Calu3 (cell line): Measurements from ENCODE around the gene DNER. TPM values are rescaled to one million over a fixed set of nuclear protein-coding genes. Genes with fewer than 3 reads are reported as not detected.
A peak's percentile ranks its signal among the peaks of the same experiment; 100 is the strongest.

ENCODE experiments used
- BruUV-seq: library from RNA; stranded (reverse); fragments of 400-500 nt; replicated peaks from 2 replicates; lab custom pipeline; 2021; lab: Mats Ljungman, UMichigan
- CTCF ChIA-PET: fragments of 300-600 bp; sonication (Branson Sonifier 250); formaldehyde crosslinking; loops from one replicate; lab custom pipeline; 2022; ENCODE audit warnings: antibody characterized with exemption; lab: Charles Lee
- DNase-seq: peaks from one replicate; pipeline ENCODE4 v3.0.0; 2022
- H3K27ac Mint-ChIP-seq: one replicate; pipeline ENCODE4 v1.8.0; 2022; ENCODE audit warnings: mixed read lengths; ENCODE audit not compliant: unreplicated experiment
- H3K27me3 Mint-ChIP-seq: one replicate; pipeline ENCODE4 v1.8.0; 2022; ENCODE audit warnings: mixed read lengths; ENCODE audit not compliant: unreplicated experiment
- H3K36me3 Mint-ChIP-seq: one replicate; pipeline ENCODE4 v1.8.0; 2022; ENCODE audit warnings: mild to moderate bottlenecking, moderate library complexity, mixed read lengths; ENCODE audit not compliant: insufficient read depth, unreplicated experiment
- H3K4me1 Mint-ChIP-seq: one replicate; pipeline ENCODE4 v1.8.0; 2022; ENCODE audit warnings: mild to moderate bottlenecking, low read depth, mixed read lengths; ENCODE audit not compliant: unreplicated experiment
- H3K4me3 Mint-ChIP-seq: one replicate; pipeline ENCODE4 v1.8.0; 2022; ENCODE audit warnings: mild to moderate bottlenecking, low read depth, moderate library complexity, mixed read lengths; ENCODE audit not compliant: unreplicated experiment
- H3K9me3 Mint-ChIP-seq: one replicate; pipeline ENCODE4 v1.8.0; 2022; ENCODE audit warnings: low read depth, mixed read lengths; ENCODE audit not compliant: unreplicated experiment
- intact Hi-C: fragments of 100-400 bp; cut with micrococcal nuclease; formaldehyde crosslinking; loops from one replicate; pipeline ENCODE4 v1.10.0; 2022; ENCODE audit not compliant: unreplicated experiment
- total RNA-seq: library from RNA; stranded (reverse); gene quantifications from 2 replicates; pipeline ENCODE4 v1.2.3, GENCODE V29; 2022
- TF ChIP-seq, protein P1 (sequence below): fragments of 200-600 bp; IDR thresholded peaks from one replicate; pipeline ENCODE4 v1.8.0; 2022; ENCODE audit warnings: antibody characterized with exemption; ENCODE audit not compliant: unreplicated experiment

Gene DNER
- total RNA-seq, 1 experiment from 2014 or later = 1.1 TPM

- no TSS peak for BruUV-seq
- Mint-ChIP-seq H3K27me3 (peaks cover 26% of the 10 kb centered on the region), H3K4me1 (no peaks in the 10 kb centered on the region), H3K4me3 (no peak overlapping the region), H3K9me3 (no peaks in the 10 kb centered on the region), H3K36me3 (no peaks in the 10 kb centered on the region), H3K27ac (no peak overlapping the region)
- no peak for DNase-seq
- CTCF ChIA-PET = no interaction called here
- intact Hi-C loops = loop anchor here (5.0 to 10.0 kb wide), 3 partner anchors 285 to 588 kb away; no protein-coding TSS in a partner anchor
- TF ChIP-seq, protein P1, sequence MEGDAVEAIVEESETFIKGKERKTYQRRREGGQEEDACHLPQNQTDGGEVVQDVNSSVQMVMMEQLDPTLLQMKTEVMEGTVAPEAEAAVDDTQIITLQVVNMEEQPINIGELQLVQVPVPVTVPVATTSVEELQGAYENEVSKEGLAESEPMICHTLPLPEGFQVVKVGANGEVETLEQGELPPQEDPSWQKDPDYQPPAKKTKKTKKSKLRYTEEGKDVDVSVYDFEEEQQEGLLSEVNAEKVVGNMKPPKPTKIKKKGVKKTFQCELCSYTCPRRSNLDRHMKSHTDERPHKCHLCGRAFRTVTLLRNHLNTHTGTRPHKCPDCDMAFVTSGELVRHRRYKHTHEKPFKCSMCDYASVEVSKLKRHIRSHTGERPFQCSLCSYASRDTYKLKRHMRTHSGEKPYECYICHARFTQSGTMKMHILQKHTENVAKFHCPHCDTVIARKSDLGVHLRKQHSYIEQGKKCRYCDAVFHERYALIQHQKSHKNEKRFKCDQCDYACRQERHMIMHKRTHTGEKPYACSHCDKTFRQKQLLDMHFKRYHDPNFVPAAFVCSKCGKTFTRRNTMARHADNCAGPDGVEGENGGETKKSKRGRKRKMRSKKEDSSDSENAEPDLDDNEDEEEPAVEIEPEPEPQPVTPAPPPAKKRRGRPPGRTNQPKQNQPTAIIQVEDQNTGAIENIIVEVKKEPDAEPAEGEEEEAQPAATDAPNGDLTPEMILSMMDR = no peak
Measured at GRCh38 chr2:229719926-229720647, 5.7 kb upstream of the DNER start.

- intact Hi-C loops = loop anchor here (5.0 to 10.0 kb wide), 3 partner anchors 283 to 586 kb away; no protein-coding TSS in a partner anchor
- Mint-ChIP-seq H3K27me3 (peaks cover 36% of the 10 kb centered on the region), H3K4me3 (no peak overlapping the region), H3K4me1 (no peaks in the 10 kb centered on the region), H3K36me3 (peaks cover 6% of the 10 kb centered on the region), H3K9me3 (no peaks in the 10 kb centered on the region), H3K27ac (no peak overlapping the region)
- CTCF ChIA-PET = no interaction called here
- no peak for DNase-seq
- TF ChIP-seq, protein P1 = no peak
- no TSS peak for BruUV-seq
Measured at GRCh38 chr2:229718057-229718456, 3.7 kb upstream of the DNER start.

GRCh38 chr2:229715895-229716507 is 1.6 kb upstream of the DNER start:
- H3K4me1 Mint-ChIP-seq = no peaks in the 10 kb centered on the region
- intact Hi-C loops = loop anchor here (1.0 to 10.0 kb wide), 4 partner anchors 129 to 584 kb away; no protein-coding TSS in a partner anchor
- TF ChIP-seq, protein P1 = peak; percentile 61
- peaks cover 56% of the 10 kb centered on the region for H3K27me3 Mint-ChIP-seq
- H3K4me3 Mint-ChIP-seq = no peak overlapping the region
- peak; percentile 58 for DNase-seq
- no TSS peak for BruUV-seq
- no peaks in the 10 kb centered on the region for H3K9me3 Mint-ChIP-seq
- no peak overlapping the region for H3K27ac Mint-ChIP-seq
- peaks cover 6% of the 10 kb centered on the region for H3K36me3 Mint-ChIP-seq
- CTCF ChIA-PET = no interaction called here

GRCh38 chr2:229714736-229715541 is 584 bp upstream of the DNER start:
- Mint-ChIP-seq H3K27me3 (peaks cover 67% of the 10 kb centered on the region), H3K36me3 (peaks cover 6% of the 10 kb centered on the region), H3K27ac (no peak overlapping the region), H3K4me1 (no peaks in the 10 kb centered on the region), H3K9me3 (no peaks in the 10 kb centered on the region), H3K4me3 (peak overlapping the region; percentile 70)
- intact Hi-C loops = loop anchor here (5.0 to 10.0 kb wide), 4 partner anchors 280 to 583 kb away; partner anchors contain the start of gene PID1
- peak; percentile 63 for DNase-seq
- CTCF ChIA-PET = interaction anchor here (0.5 to 1.1 kb wide), 3 partner anchors 11 to 284 kb away, joined by 3 to 4 read pairs (median 3); no protein-coding TSS in a partner anchor
- TF ChIP-seq, protein P1 = no peak
- no TSS peak for BruUV-seq
